HG03280 (cell line): ENCODE measurements around the gene NUTM1.
A peak's percentile ranks its signal among the peaks of the same experiment; 100 is the strongest.
"Not testable (repeated sequence)": the region's sequence is repeated elsewhere in the genome, so short reads cannot be mapped to it uniquely, and the experiment has no call there.

Experiments used
- ATAC-seq: cut with Tn5 transposase; IDR thresholded peaks from one replicate; pipeline ENCODE4 v1.9.1; 2021; ENCODE audit warnings: mild to moderate bottlenecking, moderate library complexity; ENCODE audit not compliant: unreplicated experiment

Gene NUTM1

GRCh38 chr15:34362047-34362773, 19.1 kb downstream of the NUTM1 start:
- ATAC-seq: no peak

DNA sequence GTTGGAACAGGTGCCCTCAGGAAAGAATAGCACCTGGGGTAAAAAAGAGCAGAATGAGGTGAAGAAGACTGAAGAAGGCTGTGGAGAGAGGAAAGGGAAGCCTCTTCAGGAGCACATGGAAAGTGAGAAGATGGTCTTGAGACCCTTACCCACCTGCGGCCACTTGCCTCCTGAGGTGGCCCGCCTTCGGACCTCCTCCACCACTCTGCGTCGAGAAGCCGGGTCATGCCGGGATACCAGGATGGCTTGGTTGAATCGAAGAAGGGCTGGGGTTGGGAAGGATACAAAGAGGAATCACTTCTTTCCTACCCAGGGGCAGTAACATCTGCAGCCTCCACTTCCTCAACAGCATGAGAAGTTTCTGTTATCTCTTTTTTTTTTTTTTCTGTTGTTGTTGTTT, 20.9 kb downstream of the NUTM1 start:
- ATAC-seq: no peak

DNA sequence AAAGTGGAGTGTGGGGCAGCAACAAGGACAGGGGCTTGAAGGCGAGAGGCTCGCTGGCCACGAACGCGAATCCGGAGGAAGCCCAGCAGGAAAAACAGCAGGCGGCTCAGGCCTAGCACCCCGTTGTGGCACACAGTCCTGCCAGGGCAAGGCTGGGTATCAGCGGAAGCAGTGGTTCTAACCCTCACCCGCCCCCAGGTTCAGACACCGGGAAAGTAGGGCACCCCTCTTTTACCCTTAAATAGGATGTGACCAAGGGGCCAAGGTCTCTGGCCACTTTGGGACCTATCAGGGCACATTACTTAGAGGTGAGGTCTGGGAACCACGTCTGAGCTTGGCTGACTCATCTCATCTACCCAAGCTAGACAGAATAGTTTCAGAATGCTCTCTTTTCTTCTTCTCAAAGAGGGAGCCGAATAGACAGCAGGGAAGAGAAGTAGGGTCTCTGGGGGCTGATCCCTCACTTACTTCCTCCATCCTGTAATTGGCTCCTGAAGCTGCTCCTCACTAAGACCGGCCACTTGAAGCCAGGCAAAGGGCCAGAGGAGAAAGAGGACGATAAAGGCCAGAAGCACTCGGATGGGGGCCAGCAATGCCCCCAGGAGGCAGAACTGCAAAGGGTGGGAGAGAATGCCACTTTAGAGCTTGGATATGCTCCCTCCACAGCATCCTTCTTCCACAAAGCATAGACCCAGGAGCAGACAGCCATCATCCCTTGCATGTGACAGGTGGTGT, 22.1 kb downstream of the NUTM1 start:
- no peak for ATAC-seq

GRCh38 chr15:34365836-34366235, 22.7 kb downstream of the NUTM1 start:
- no peak for ATAC-seq

DNA sequence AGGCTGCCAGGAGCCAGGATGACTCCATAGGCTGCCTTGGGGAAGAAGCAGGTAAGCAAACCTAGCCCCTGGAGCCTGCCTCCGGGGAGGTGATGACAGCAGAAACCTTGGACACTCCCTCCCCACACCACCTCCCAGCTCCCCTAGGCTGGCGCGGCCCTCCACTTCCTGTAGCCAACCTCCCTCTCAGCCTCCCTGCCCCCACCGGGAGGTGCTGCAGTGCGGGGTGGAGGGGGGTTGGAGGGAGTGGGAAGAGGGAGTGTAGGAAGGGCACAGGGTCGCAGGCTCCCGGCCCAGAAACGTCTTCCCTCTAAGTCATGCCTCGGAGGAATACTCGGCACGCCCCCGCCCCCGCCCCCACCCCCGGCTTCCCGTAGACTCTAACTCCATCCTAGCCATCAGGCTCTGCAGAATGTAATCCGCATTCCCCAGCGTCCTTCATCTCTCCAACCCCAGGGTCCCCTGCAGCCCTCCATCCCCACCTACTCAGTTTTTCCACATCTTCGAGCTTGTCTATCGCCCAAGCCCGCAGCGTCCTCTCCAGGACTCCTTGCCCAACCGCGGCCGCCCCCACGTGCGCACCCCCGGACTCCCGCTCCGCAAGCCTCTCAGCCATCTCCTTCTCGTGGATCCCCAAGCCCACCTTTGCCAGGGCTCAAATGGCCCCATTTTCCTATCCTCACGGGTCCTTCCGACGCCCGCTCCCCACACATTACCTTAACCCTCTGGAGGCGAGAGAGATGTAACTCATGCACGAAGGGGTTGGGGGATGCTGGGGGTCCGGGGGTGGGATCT, 23.4 kb downstream of the NUTM1 start:
- peak; percentile 0 for ATAC-seq

DNA sequence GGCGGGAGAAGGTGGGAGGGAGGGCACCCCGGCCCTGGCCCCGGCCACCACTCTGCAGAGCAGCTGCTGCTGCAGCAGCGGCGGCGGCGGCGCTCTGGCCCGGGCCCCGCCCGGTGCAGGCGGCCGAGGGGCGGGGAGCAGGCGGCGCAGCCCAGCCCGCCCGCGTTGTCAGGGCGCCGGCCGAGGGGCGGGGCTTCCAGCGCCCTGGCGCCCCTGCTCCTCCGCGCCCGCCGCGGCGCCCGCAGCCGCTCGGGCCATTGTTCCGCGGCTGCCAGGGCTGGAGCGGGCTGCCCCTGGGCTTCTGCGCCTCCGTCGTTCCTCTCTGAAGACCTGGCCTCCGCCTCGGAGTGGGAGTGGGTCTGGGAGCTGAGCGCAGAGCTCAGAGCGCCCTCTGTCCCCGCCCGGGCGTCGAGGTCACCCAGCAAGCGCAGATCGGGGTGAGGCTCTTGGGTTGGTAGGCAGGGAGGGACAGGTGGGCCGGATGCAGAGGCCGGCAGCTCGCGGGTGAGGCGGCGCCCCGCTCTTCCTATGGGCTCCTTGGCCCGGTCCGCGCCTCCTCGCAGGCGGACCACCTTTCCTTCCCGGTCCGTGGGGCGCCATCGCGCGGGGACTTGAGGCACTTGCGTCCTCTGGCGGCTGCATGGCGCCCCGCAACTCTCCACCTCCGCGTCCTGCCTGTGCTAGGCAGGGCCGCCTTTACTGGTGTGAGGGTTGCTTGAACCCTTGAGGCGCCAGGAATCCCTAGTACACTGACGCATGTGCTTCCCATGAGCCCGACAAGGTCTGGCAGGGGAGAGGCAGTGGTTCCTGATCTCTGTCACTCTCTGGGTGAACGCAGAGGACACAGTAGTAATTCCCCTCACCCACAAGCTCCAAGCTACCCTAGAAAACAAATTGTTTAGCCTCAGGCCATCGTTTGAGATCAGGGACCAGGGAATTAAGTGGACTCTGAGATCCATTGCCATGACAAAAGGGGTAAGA, 24.3 kb downstream of the NUTM1 start, which contains the start of gene LPCAT4:
TSS of gene LPCAT4 (minus strand) at position 96 of the 981 bp plus-strand sequence. CDS start 96 bp downstream, outside the sequence.
- ATAC-seq: peak; percentile 84

DNA sequence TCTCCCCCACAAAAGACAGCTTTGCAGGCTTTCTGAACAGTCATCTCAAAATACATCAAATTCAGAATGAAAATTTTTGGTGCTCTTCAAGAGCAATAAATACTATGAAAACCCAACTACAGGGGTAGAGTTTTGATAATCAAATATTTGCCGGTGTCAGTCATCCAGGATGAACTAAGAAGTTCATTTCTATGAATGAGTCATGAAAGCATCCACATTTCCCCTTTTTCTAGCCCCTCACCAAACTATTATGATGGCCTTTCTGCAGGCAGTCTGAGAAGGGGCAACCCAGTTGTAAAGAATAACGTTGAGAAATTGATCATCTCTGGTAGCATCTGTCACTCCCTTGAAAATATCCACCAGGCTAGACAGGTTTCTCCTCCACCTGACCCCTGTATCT, 27.0 kb downstream of the NUTM1 start:
- no peak for ATAC-seq

DNA sequence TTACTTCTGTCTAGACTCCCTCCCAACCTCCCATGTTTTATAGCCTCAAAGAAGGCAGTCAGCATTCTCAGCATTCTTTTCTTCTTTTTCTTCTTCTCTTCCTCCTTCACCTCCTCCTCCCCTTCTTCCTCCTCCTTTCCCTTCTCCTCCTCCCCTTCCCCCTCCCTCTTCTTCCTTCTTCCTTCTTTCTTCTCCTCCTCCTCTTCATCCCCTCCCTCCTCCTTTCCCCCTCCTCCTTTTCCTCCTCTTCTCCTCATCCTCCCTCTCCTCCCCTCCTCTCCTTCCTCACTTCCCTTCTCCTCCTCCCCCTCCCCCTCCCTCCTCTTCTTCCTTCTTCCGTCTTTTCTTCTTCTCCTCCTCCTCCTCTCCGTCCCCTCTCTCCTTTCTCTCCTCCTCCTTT, 27.5 kb downstream of the NUTM1 start:
- no peak for ATAC-seq

GRCh38 chr15:34373951-34374350, 30.8 kb downstream of the NUTM1 start:
- ATAC-seq: no peak

- ATAC-seq: no peak
These were observed 31.7 kb downstream of the NUTM1 start for GRCh38 chr15:34374816-34375215.

GRCh38 chr15:34375541-34375940, 32.4 kb downstream of the NUTM1 start:
- not testable (repeated sequence) for ATAC-seq

DNA sequence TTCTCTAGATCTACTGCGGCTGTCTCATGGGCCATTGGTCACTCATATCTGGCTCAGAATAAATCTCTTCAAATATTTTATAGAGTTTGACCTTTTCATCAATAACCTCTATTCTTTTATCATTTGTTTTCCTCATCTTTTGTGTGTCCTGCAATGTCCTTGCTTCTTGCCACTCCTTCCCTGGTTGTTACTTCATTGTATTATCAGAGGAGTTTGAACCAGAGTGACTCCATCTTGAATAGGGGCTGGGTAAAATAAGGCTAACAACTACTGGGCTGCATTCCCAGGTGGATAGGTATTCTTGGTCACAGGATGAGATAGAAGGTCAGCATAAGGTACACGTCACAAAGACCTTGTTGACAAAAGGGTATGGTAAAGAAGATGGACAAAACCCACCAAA, 33.7 kb downstream of the NUTM1 start:
- no peak for ATAC-seq

GRCh38 chr15:34380491-34380890, 37.4 kb downstream of the NUTM1 start:
- not testable (repeated sequence) for ATAC-seq

DNA sequence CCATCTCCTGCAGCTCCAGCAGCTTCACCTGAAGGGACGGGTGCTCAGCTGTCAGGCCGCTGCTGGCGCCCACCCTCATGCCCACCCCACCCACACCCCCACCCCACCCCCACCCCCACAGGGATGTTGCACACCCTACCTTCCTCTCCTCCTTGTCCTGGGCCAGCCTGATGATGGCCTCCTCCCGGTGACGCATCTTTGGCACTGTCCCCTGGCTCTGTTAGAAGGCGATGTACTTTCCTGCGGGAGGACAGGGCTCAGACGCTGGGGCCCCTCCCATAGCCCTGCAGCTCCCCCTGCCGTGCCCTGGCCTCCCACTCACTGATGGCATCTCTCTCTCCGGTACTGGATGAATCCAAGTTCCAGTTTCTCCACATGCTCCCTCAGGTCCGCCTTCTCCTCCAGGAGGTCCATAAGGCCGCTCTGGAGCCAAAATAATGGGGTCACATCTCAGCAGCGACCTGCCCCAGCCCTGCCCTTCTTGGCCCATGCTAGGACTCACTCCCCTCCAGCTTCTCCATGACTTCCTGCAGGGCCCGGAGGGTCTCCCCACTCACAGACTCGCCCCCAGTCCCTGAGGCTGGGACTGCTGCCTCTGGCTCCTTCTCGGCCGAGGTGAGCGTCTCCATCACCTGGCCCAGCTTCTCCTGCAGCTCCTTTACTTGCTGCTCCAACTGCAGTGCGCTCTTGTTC, 38.9 kb downstream of the NUTM1 start:
- not testable (repeated sequence) for ATAC-seq

- ATAC-seq: not testable (repeated sequence)
These were observed 46.5 kb downstream of the NUTM1 start for GRCh38 chr15:34389594-34390086.

- not testable (repeated sequence) for ATAC-seq
These were observed 49.9 kb downstream of the NUTM1 start for GRCh38 chr15:34392981-34393380.

DNA sequence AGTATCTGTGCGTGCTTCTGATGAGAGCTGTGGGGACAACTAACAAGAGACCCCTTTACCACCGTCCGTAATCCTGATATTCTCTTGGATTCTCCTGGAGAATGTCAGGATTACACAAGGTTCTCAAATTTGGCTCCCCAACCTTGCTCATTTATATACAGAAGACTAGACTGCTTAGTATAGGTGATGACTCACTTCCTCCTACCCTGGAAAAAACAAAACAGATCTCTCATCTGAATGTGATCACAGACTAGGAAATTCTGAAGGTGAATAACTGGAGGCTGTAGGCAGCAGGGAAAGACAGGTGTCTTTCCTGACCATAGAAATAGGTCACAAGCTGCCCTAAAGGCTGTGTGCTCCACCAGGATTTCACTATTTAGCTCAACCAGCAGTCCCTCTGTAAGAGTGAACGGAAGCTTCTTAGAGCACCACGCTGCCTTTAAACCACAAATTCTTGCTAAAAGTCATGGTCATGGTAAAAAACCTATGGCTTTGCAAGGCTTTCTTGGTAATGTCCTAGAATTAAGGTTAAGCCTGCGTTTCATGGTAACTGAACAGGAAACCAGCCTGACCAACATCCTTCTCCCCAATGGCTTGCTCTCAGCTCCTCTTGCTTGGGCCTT, 54.6 kb downstream of the NUTM1 start:
- ATAC-seq: not testable (repeated sequence)

- ATAC-seq: peak; percentile 75
These were observed 60.1 kb downstream of the NUTM1 start for GRCh38 chr15:34403160-34403598.

DNA sequence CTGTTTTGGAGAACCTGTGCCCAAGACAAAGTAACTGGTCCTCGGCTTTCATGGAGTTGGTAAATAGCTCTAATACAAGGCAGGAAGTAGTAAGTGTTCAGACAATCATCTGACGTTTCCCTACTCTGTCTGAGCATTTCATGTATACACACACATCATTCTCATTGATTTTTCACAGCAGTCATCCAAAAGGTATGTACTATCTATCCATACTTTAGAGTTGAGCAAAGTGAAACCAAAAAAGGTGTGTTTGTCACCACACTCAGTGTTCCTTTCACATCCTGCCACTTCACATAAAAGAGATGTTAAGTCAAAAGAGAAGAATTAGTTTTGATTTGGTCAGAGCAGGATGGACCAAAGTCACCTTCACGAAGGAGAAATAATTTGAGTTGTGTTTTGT, 60.8 kb downstream of the NUTM1 start:
- ATAC-seq: peak; percentile 54
